Fibroblast of the aortic adventitia (primary cell): ENCODE results near the gene SH3BGRL3. TPM values are rescaled to one million over a fixed set of nuclear protein-coding genes. Genes with fewer than 3 reads are reported as not detected.
"Not testable (repeated sequence)": the region's sequence is repeated elsewhere in the genome, so short reads cannot be mapped to it uniquely, and the experiment has no call there.

Experiments
- DNase-seq: peaks from one replicate; pipeline ENCODE4 v3.0.0-alpha.2; 2010; ENCODE audit warnings: low read depth
- H3K4me3 ChIP-seq: 2 replicates; pipeline ENCODE4 v1.5.1; 2011; ENCODE audit warnings: low read depth, mild to moderate bottlenecking, control low read depth, low read length, moderate library complexity
- total RNA-seq: library from RNA; depleted of rRNA; stranded (reverse); fragments of >200 nt; gene quantifications from 2 replicates; pipeline ENCODE4 v1.2.3, GENCODE V29; 2012; ENCODE audit warnings: low replicate concordance
- TF ChIP-seq, protein P1 (sequence below): IDR thresholded peaks from 2 replicates; pipeline ENCODE4 v1.5.1; 2011; ENCODE audit warnings: mild to moderate bottlenecking, low read length, control low read depth, inconsistent platforms; ENCODE audit not compliant: insufficient read depth

The SH3BGRL3 gene
- total RNA-seq, 1 donor = 114 TPM

DNA sequence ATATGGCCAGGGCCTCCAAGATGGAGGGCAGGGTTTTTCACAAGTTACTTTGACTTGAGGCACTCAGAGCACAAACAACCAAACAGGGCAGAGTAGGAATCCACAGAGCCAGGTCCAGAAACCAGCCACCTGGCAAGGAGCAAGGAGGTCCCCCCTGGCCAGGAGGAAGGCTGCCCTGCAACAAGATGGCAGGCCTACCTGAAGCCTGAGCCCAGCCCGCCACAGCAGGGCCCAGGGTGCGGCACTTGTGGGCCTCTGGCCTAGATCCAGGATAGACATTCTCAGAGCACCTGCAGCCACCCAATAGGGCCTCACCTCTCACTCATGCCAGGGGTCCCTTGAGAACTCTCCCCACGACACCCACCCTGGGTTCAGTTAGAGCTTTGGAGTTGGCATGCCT is 11.5 kb downstream of the SH3BGRL3 start:
- TF ChIP-seq, protein P1, sequence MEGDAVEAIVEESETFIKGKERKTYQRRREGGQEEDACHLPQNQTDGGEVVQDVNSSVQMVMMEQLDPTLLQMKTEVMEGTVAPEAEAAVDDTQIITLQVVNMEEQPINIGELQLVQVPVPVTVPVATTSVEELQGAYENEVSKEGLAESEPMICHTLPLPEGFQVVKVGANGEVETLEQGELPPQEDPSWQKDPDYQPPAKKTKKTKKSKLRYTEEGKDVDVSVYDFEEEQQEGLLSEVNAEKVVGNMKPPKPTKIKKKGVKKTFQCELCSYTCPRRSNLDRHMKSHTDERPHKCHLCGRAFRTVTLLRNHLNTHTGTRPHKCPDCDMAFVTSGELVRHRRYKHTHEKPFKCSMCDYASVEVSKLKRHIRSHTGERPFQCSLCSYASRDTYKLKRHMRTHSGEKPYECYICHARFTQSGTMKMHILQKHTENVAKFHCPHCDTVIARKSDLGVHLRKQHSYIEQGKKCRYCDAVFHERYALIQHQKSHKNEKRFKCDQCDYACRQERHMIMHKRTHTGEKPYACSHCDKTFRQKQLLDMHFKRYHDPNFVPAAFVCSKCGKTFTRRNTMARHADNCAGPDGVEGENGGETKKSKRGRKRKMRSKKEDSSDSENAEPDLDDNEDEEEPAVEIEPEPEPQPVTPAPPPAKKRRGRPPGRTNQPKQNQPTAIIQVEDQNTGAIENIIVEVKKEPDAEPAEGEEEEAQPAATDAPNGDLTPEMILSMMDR = no peak
- no peak for DNase-seq
- H3K4me3 ChIP-seq = no peak overlapping the region

DNA sequence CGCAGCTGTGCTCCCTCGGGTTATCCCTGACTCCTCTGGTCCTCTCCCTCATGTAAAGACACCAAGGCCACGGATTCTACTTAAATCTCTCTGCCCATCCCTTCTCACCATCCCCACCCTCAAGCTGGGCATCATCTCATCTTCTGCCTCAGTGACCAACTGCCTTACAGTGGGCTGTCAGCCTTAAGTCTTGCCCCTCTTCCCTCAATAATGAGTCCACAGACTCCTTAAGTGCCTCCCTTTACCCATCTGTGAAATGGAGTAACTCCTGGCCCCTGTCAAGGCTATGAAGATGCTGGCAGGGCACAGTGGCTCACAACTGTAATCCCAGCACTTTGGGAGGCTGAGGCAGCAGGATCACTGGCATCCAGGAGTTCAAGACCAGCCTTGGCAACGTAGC is 12.1 kb downstream of the SH3BGRL3 start:
- TF ChIP-seq, protein P1 = no peak
- no peak for DNase-seq
- H3K4me3 ChIP-seq = no peak overlapping the region

DNA sequence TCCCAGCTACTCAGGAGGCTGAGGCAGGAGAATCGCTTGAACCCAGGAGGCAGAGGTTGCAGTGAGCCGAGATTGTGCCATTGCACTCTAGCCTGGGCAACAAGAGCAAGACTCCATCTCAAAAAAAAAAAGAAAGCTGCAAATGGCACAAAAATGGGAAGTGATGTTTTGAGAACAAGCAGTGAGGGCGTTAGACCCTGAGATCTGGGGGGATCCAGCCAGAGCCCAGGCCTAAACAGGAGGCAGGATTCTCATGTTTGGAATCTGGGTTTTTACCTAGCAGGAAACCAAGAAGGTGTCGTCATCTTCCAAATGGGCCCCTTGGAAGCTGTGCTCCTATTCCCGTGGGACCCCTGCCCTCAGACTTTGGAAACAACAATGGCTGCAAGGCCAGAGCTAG is 12.8 kb downstream of the SH3BGRL3 start:
- H3K4me3 ChIP-seq, DNase-seq: not testable (repeated sequence)

DNA sequence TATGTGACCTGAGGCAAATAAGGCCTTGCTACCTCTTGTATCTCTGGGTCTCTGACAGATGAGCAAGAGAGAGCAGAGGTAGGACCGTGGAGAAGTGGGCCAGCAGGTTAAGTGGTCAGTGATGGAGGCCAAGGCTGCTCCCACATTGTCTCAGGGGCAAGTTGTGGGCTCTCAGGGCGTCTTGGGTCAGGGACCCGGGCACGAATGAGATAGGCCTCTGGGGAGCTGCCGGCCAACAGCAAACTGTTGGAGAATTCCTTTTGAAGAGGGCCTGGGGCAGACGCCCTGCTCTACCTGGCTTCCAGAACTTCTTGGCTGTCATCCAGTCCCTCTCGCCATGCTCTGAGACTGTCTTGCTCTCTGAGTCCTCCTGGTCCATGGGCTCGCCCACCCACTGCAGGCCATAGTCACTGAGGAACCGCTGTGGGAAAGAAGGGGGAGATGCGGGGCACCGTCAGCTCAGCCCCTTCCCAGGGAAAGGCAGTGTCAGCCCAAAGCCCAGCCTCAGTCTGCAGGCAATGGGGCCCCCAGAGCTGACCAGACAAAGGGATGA is 14.1 kb downstream of the SH3BGRL3 start:
- TF ChIP-seq, protein P1 = no peak
- H3K4me3 ChIP-seq = no peak overlapping the region
- no peak for DNase-seq

DNA sequence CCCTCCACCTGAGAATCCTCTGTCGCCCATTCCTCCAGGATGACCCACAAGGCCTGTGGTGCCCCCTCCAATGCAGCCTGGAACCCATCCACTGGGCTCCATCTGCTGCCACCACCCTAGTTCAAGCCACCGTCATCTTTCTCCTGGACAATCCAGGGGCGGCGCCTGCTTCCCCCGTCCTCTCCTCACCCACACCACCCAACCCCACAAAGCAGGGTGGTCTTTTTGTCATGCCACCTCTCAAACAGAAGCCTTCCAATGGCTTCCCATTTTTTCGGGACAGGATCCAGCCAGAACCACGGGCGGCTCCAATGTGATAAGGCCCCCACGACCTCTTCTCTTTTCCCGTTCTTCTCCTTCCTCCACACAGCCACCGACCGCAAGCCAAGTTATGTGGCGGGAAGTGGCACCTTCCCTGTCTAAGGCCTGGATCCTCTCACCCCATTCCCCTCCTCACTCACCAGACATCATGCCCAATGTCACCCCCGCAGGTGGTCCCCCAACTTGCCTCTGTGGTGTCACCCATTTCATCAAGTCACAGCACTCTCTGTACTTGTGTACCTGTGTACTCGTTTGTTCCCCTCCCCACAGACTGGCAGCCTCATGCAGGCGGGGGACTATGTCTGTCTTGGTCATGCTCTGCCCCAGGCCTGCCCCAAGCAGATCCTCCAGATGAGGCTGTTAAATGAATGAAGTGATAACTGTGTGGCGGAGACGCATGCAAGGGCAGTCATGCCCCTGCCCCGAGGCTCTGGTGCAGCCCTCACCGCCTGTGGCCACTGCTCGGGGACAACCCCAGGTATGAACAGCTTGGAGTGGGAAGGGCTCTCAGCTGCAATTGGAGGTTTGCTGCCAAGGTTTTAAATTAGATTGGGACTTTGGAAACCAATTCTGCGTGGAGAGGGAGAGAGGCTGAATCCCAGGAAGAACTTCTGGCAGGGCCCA is 15.6 kb downstream of the SH3BGRL3 start:
- no peak for DNase-seq
- no peak overlapping the region for H3K4me3 ChIP-seq
- TF ChIP-seq, protein P1 = no peak

DNA sequence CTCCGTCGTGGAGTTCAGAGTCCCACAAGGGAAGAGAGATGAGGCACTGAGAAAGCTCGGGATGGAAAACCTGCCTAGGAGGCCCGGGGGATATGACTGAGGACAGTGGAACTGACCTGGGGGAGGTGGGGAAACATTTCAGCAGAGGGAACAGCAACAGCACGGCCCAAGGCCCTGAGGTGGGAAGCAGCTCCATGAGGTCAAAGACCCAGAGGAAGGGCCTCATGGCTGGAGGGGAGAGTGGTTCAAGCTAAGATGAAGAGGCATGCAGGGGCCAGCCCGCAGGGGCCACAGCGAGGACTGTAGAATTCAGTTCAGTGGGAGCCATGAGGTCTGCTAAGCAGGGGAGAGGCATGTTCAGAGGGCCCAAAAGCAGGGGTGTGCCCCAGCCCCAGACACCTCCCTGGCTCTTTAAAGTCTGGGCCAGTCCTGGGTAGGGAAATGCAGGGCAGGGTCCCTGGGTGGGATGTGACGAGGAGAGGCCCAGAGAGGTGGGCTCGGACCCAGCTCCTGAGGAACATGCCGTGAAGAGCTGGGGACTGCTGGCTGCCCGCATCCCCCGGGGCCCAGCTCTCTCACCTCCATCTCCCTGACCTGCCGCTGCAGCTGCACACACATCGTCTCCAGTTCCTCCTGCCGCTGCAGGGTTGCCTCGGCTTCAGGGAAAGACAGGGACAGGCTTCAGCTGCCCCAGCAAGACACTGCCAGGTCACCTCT is 16.6 kb downstream of the SH3BGRL3 start:
- no peak for DNase-seq
- TF ChIP-seq, protein P1 = no peak
- H3K4me3 ChIP-seq = no peak overlapping the region

DNA sequence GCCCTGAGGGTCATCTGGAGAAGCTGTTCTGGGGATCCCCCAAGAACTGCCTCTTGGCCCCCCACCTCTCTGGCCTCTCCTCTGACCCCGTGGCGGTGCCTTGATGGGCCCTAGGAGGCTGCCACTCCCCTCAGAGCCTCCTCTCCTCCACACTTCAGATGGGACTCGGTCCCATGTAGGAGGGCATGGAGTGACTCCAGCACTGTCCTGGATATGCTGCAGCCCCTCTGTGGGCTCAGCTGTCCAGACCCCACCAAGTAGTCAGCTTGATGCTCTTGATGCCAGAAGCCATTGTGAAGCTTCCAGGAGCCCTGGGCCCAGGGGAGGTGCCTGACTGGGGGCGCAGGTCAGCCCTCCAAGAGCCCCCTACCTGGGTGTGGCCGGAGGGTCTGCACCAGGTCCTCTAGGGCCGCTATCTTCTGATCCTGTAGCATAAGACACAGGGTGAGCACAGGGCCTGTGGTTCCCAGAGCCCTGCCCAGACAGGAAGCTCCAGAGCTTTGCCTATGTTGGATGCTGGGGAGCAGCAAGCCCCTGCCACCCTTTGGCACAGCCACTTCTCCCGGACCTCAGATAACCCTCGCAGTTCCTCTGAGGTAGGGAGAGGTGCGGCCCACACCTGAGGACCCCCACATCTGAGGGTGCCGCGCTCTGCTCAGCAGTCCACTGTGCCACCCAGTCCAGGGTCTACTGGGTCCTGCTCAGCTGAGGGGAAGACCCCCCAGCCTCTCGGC is 17.3 kb downstream of the SH3BGRL3 start:
- TF ChIP-seq, protein P1 = no peak
- H3K4me3 ChIP-seq = no peak overlapping the region
- no peak for DNase-seq
